HEK293 (cell line): ENCODE data around the gene ACAD9.

Source experiments
- CTCF ChIA-PET: fragments of 350-600 bp; formaldehyde crosslinking; extraction: SDS; loops from one replicate; lab custom pipeline; 2021; ENCODE audit warnings: antibody characterized with exemption; lab: Yijun Ruan, JAX
- POLR2A ChIA-PET: fragments of 300-600 bp; formaldehyde crosslinking; extraction: SDS; loops from one replicate; lab custom pipeline; 2020; ENCODE audit warnings: antibody characterized with exemption, inconsistent platforms; lab: Yijun Ruan, JAX
- H3K27ac ChIP-seq: fragments of 200-500 bp; sonication (Bioruptor generic); 2 replicates; pipeline ENCODE4 v1.5.1; 2014; ENCODE audit warnings: low read depth, low read length, control low read depth, inconsistent platforms; ENCODE audit errors: extremely low read depth
- H3K36me3 ChIP-seq, 2 experiments: fragments of 200-500 bp in 1 of 2; sonication (Bioruptor generic) in 1 of 2; 1 replicate in 1 of 2; 2 replicates in 1 of 2; pipeline ENCODE4 v1.5.1; 2014 to 2017; ENCODE audit warnings: inconsistent platforms in 2 of 2, low read length in 2 of 2; ENCODE audit not compliant: control insufficient read depth in 2 of 2, insufficient read depth in 1 of 2
- H3K4me1 ChIP-seq: fragments of 200-500 bp; sonication (Bioruptor generic); 2 replicates; pipeline ENCODE4 v1.5.1; 2014; ENCODE audit warnings: mild to moderate bottlenecking, low read length, inconsistent platforms; ENCODE audit not compliant: control insufficient read depth, insufficient read depth
- H3K4me3 ChIP-seq: 2 replicates; pipeline ENCODE4 v1.5.1; 2011; ENCODE audit warnings: low read depth, mild to moderate bottlenecking, control low read depth, low read length, moderate library complexity
- H3K9me3 ChIP-seq: fragments of 200-500 bp; sonication (Bioruptor generic); 2 replicates; pipeline ENCODE4 v1.5.1; 2014; ENCODE audit warnings: low read depth, low read length, inconsistent platforms; ENCODE audit not compliant: control insufficient read depth, insufficient read depth
- BCL11A ChIP-seq: fragments of 450-650 bp; formaldehyde crosslinking; IDR thresholded peaks from 2 replicates; pipeline ENCODE4 v1.5.1; 2016; ENCODE audit warnings: low read depth, missing biosample characterization, missing genetic modification characterization
- CTCF ChIP-seq: fragments of 450-650 bp; formaldehyde crosslinking; IDR thresholded peaks from 2 replicates; pipeline ENCODE4 v1.5.1; 2016; ENCODE audit warnings: missing biosample characterization, missing genetic modification characterization
- GLIS2 ChIP-seq: fragments of 450-650 bp; formaldehyde crosslinking; IDR thresholded peaks from 2 replicates; pipeline ENCODE4 v1.5.1; 2016; ENCODE audit warnings: missing biosample characterization, missing genetic modification characterization
- HIC1 ChIP-seq: fragments of 450-650 bp; formaldehyde crosslinking; IDR thresholded peaks from 2 replicates; pipeline ENCODE4 v1.5.1; 2016; ENCODE audit warnings: missing biosample characterization, missing genetic modification characterization
- KLF17 ChIP-seq: fragments of 450-650 bp; formaldehyde crosslinking; IDR thresholded peaks from 2 replicates; pipeline ENCODE4 v1.5.1; 2016; ENCODE audit warnings: missing biosample characterization, missing genetic modification characterization
- WT1 ChIP-seq: fragments of 450-650 bp; formaldehyde crosslinking; IDR thresholded peaks from 2 replicates; pipeline ENCODE4 v1.5.1; 2016; ENCODE audit warnings: missing biosample characterization, missing genetic modification characterization
- ZBTB11 ChIP-seq: fragments of 450-650 bp; formaldehyde crosslinking; conservative IDR thresholded peaks from 2 replicates; pipeline ENCODE4 v1.5.1; 2016; ENCODE audit warnings: low read depth, missing biosample characterization, missing genetic modification characterization
- ZNF132 ChIP-seq: fragments of 450-650 bp; formaldehyde crosslinking; IDR thresholded peaks from 2 replicates; pipeline ENCODE4 v1.5.1; 2017; ENCODE audit warnings: missing biosample characterization, missing genetic modification characterization, borderline replicate concordance
- ZNF24 ChIP-seq: fragments of 450-650 bp; formaldehyde crosslinking; IDR thresholded peaks from 2 replicates; pipeline ENCODE4 v1.5.1; 2016; ENCODE audit warnings: missing biosample characterization, missing genetic modification characterization
- ZNF280C ChIP-seq: fragments of 450-650 bp; formaldehyde crosslinking; IDR thresholded peaks from 2 replicates; pipeline ENCODE4 v1.5.1; 2016; ENCODE audit warnings: missing biosample characterization, missing genetic modification characterization
- ZNF626 ChIP-seq: fragments of 450-650 bp; sonication (Bioruptor Pico); formaldehyde crosslinking; IDR thresholded peaks from 2 replicates; pipeline ENCODE4 v1.5.1; 2018; ENCODE audit warnings: missing biosample characterization, missing genetic modification characterization, inconsistent platforms
- ZNF792 ChIP-seq: fragments of 450-650 bp; formaldehyde crosslinking; IDR thresholded peaks from 2 replicates; pipeline ENCODE4 v1.5.1; 2016; ENCODE audit warnings: missing biosample characterization, missing genetic modification characterization
- ZSCAN4 ChIP-seq: fragments of 450-650 bp; formaldehyde crosslinking; IDR thresholded peaks from 2 replicates; pipeline ENCODE4 v1.5.1; 2017; ENCODE audit warnings: missing biosample characterization, missing genetic modification characterization
- ZSCAN5A ChIP-seq: fragments of 450-650 bp; formaldehyde crosslinking; IDR thresholded peaks from 2 replicates; pipeline ENCODE4 v1.5.1; 2016; ENCODE audit warnings: missing biosample characterization, missing genetic modification characterization

The ACAD9 gene

GRCh38 chr3:128850544-128850943, 28.9 kb upstream of the ACAD9 start:
- no peak overlapping the region for H3K4me3 ChIP-seq
- no peaks in the 10 kb centered on the region for H3K9me3 ChIP-seq
- no peaks in the 10 kb centered on the region for H3K36me3 ChIP-seq
- CTCF ChIA-PET, result no interaction called here
- POLR2A ChIA-PET, result no interaction called here
- TF ChIP-seq WT1, result no peak
- TF ChIP-seq, all 188 proteins: peak for 0
- no peak overlapping the region for H3K27ac ChIP-seq
- no peaks in the 10 kb centered on the region; the same call in 1 of the 2 replicates for H3K4me1 ChIP-seq

- H3K4me1 ChIP-seq, result no peaks in the 10 kb centered on the region
- no peak overlapping the region for H3K27ac ChIP-seq
- ChIA-PET CTCF (no interaction called here), POLR2A (no interaction called here)
- no peaks in the 10 kb centered on the region for H3K36me3 ChIP-seq
- H3K9me3 ChIP-seq, result no peaks in the 10 kb centered on the region
- H3K4me3 ChIP-seq, result no peak overlapping the region
- TF ChIP-seq BCL11A (tag by site-specific recombination) (no peak), ZNF792 (no peak), CTCF (tag by site-specific recombination) (no peak), HIC1 (tag by site-specific recombination) (no peak), GLIS2 (no peak), ZNF280C (tag by site-specific recombination) (no peak), ZNF626 (tag by site-specific recombination) (no peak), ZNF24 (tag by site-specific recombination) (no peak), ZSCAN4 (tag by site-specific recombination) (no peak), ZSCAN5A (tag by site-specific recombination) (no peak), ZNF132 (tag by site-specific recombination) (no peak), KLF17 (tag by site-specific recombination) (no peak), ZBTB11 (no peak)
Observed at GRCh38 chr3:128851601-128852000, 27.8 kb upstream of the ACAD9 start.
